GM15510 (cell line): ENCODE data around the gene SGPL1.

Experiments
- POLR2A ChIP-seq: IDR thresholded peaks from 3 replicates; pipeline ENCODE4 v1.6.1; 2011; ENCODE audit warnings: borderline replicate concordance; ENCODE audit not compliant: insufficient read length; ENCODE audit errors: extremely low read depth

SGPL1 gene, protein sequence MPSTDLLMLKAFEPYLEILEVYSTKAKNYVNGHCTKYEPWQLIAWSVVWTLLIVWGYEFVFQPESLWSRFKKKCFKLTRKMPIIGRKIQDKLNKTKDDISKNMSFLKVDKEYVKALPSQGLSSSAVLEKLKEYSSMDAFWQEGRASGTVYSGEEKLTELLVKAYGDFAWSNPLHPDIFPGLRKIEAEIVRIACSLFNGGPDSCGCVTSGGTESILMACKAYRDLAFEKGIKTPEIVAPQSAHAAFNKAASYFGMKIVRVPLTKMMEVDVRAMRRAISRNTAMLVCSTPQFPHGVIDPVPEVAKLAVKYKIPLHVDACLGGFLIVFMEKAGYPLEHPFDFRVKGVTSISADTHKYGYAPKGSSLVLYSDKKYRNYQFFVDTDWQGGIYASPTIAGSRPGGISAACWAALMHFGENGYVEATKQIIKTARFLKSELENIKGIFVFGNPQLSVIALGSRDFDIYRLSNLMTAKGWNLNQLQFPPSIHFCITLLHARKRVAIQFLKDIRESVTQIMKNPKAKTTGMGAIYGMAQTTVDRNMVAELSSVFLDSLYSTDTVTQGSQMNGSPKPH

DNA sequence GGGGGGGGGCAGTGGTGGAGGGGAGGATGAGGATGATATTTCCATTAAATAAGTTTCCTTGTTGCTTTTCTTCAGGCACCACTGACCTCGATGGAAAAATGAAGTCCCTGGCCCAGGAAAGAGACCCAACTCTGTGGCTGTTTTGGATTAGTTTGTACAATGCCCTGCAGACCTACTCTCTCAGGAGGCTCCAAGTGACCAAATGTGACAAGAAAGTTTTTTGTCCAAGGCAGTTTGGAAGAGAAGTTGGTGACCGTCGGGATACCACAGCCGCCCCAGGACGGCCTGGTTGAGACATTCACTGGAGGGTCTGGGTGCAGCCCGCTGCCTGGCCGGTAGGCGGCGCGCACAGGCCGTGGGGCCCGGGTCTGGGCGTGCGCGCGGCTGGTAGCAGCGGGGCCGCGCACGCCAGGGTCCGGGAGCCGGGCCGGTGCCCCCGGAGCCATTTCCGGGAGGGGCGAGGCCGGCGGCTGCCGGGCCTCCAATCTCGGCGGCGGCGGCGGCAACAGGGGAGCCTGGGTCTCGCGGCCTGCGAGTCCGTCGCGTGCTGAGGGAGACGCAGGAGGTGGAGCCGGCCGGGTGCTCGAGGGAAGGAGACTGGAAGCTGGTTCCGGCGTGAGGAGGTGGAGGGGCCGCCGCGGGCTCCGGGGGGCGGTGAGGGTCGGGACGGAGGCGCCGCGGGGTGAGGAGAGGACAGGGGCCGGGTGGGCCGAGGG, at the start of gene SGPL1:
Gene SGPL1, plus strand, starts transcription at position 445 of the 716 bp plus-strand sequence. CDS start 906 bp downstream, outside the sequence.
- TF ChIP-seq POLR2A = peak; percentile 81

DNA sequence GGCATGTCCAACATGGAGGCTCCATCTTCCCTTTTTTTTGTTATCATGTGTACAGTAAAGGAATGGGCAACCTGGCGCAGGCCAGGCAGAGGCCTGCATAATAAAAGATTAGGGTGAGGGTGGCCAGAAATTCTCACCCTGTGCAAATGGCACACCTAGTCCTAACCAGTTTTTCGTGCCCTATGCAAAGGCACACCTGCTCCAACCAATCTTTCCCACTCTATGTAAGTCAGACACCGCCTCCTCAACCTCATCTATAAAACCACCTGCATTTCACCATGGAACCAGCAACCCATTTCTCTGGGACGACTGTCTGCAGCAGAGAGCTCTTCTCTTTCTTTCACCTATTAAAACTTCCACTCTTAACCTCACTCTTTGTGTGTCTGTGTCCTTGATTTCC, 46.6 kb upstream of the SGPL1 start:
- TF ChIP-seq POLR2A = no peak

DNA sequence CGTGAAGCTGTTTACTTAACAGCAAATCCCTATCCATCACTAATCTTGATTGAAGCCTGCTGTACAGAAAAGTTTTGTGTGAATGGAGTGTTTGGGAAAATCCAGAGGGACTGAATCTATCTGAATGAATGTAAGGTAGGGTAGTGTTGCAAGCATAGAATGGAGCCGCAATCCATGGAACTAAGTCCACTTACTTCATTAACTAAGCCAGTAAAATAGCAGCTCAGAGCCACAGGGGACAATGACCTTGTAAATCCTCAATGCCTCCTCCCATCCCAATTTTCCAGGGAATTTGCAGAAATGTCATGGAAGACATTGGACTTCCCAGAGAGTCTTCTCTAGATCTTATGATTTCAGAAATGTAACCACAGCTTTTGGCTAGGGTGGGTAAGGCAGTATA, 45.7 kb upstream of the SGPL1 start:
- TF ChIP-seq POLR2A = no peak

DNA sequence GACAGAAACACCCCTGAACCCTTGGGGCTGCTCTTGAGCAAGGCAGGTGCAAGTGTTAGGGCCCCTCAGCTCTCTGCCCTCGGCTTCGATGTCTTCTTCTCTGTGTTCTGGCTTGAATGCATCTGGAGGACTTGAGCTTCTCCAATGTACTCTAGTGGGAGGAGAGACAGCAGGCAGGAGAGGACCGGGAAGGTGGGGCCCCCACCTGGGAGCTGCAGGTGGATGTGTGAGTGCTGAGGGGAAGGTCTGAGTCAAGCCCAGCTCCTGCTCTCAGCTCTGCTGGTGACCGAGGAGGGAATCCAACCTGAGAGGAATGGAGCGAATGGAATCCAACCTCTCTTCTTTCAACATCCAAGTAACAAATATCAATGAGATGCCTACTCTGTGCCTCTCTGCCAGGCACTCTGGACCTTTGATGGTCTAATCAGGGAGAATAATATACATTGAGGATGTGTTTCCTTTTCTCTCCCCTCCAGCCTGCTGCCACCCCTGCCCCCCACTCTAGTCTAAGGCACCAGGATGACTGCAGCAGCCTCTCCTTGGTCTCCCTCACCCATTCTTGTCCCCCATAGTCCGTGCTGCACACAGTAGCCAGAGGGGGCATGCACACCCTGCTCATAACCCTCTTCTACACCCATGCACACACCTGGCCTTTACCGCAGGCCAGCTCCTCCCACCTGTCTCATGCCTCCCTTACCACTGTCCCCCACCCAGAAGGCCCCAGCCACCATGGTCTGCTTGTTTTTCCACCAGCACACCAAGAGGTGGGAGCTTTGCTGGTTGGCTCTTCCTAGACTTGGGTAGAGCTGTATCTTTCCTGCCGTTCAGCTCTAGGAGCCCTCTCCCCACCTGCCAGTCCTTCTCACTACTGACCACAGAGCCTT, 44.2 kb upstream of the SGPL1 start:
- TF ChIP-seq POLR2A = no peak

DNA sequence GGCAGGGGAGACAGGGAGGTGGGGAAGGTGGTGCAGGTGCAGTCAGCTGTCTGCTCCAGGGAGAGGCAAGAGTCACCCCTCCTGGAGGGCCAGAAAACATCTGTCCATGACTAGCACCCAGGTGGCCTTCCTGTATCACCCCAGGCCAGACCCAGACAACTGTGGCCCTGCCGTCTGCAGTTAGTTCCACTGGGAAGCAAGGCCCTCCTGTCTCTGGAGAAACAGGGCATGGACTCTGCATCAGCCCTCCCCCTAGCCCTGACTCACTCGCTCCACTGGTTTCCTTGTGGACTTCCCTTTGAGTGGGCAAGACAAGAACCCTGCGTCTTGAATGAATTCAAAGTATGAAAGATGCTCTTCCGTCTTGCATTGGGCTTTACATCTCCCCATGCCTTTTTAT, 43.1 kb upstream of the SGPL1 start:
- TF ChIP-seq POLR2A = no peak

DNA sequence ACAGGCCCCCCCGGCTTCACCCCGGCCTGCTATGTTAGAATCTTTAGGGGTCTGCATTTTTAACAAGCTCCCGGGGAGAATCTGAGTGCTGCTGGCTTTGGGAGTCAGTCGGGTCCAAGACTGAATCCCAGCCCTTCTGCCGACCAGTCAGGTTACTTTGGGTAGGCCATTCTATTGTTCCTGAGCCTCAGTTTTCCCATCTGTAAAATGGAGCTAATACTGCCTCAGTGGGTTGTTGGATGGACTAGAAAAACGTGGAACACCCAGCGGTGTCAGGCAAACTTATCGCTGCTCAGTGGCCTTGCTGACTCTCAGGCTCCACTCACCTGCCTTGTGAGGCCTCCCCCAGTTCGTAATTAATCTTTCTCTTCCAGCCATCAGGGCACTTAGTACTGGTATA, 42.3 kb upstream of the SGPL1 start:
- no peak for TF ChIP-seq POLR2A

DNA sequence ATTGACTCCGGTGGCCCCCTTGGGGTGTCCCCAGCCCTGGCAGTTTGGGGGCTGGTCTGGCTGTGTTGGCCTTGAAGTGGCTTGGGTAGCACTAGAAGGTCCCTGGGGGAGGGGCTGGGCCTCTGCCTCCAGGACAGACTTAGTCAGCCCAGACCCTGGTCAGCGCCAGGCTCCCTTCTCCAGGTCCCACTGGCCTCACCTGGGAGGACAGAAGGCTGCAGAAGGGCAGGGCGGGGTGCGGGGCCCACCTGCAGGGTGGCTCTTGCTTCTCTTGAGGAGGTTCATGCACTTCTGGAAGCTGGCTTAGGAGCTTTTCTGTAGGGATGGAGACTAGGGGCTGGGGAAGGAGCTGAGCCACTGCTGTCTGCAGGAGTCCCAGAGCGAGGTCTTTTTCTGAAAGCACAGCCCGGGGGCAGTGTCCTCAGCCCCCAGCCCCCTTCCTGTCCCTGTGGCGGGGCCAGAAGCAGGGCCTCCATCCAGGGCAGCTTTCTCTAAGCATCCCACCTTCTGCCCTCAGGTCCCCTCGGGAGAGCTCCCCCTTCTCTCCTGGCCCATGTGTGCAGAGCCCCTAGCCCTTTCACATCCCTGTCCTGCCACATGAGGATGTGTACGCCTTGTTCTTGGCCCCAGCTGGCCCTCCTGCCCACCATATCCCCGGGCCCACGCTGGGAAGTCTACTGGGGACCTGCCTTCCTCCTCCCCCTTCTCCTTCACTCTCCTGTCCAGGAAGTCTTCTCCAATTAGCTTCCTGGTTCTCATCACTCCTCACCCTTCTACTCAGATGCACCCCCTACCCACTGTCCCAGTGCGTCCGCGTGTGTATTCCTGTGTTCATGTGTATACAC, 41.6 kb upstream of the SGPL1 start:
- no peak for TF ChIP-seq POLR2A

DNA sequence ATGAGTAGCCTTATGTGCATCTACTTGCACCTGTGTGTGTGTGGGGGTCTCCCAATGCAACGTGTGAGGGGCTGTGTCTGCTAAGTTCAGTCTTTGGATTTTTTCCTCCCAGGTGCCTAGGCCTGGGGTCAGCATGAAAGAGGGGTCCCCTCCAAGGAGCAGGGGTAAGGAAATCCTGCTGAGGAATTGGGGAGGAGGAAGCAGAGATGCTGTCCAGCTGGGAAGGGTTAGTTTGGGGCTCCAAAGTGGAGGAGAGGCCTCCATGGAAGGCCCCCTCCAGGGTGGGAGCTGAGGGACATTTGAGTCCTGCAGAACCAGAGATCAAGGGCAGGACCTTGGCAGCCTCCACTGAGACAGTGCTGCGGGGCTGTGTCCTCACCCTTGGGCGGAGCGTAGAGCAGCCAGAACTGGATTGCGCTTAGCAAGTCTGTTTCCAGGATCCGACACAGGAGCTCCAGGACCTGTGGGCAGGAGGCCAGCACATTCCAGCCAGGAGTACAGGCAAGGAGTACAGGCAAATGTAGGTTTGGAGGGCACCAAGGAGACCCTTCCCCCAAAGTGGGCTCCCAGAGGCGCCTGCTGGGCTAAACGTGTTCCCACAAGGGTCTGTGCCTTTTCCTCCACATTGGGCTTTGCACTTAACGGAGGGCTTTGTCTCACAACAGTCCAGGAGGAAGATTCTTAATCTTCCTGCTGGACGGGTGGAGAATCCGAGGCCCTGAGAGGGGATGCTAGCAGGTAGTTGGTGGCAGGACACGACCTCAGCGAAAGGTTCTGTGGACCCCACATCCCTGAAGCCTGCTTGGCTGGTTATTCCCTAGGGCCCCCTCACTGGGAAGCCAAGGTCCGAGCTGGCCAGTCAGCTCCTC, 40.7 kb upstream of the SGPL1 start:
- TF ChIP-seq POLR2A = no peak

DNA sequence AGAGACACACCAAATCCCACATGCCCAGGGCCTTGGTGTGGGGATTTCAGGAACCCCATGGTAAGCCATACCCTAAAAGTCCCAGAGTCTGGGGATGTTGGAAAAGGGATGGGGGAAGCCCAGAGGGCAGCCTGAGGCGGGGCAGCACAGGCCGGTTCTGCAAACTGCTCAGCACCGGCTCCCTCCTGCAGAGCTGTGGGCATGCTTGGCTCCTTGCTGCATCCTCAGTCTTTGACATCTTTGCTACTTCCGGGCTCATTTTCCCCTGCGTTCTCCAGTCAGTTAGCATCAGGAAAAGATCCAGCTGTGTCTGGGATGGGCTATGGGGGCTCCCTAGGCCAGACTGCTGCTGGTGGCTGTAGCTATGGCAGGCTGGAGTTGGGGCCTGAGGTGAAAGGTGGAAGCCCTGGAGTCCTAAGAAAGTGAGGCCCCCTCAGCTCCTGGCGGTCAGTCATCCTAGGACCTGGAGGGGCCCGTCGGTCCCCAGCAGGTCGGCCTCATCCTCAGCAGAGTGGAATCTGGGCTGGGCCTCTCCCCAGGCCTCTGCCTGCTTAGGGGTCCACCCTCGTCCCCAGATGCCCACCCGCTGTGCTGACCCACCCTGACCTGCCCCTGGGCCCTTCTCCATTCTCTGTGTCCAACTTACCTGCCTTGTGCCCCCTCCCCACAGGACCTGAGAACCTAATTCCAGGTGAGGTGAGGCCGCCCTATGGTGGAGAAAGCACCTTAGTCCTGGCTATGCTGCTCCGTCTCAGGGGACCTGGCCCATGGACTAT, 39.9 kb upstream of the SGPL1 start:
- no peak for TF ChIP-seq POLR2A

DNA sequence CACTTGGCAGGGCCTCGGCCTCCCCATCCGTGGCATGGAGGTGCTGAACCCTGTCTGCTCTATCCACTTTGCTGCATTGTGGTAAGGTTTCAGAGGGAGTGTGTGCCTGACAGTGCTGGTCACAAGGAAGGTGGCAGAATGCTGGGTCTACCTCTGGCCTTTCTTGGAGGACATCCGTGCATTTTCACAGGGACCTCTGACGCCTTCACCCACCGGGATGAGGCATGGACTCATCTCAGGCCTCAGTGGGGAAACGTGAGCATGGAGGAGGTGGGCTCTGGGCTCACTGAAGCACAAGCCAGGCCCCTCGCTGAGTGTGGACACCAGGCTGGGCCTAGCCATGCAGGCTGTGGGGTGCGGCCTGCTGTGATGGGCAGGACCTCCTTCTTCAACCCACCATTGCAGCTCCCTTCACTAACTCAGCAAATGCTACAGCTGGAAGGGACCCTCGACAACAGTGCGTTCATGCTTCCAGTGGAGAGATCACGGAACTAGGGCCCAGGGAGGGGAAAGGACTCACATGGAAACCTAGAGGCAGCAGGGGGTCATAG, 39.2 kb upstream of the SGPL1 start:
- TF ChIP-seq POLR2A = no peak

DNA sequence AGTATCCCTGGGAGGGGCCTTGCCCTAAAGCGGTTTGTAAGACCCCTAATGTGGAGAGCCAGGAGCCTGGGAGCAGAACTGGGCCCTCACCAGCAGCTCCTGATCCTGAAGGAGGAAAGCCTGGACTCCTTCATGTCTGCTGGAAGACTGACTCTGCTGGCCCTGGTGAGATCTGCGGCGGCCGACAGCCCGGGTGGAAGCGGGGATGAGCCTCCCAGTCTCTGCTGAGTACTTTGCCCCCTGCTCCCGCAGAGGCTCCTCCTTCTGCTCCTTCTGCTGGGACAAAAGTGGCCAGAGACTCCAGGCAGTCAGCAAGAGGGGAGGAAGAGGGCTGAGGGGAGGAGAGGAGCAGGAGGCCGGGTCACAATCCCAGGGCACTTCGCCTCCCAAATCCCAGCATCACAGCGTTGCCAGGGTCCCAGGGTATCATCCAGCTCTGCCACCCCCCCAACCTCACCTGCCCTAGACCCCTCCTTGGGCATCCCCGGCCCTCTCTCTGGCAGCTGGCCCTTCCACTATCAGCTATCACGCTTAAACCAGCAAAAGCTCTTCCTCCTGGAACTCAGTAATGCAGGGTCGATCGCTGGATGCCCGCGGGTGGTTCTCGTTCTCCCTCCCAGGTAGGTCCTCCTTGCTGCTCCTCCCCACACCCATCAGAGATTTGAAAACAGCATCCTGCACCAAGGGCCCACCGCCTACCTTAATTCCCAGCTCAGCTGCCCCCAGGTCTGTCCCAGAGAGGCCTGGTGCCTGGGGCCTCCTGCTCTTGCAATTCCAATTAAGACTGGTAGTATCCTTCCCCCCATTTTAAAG, 38.5 kb upstream of the SGPL1 start:
- no peak for TF ChIP-seq POLR2A
